NCI-H2107 (cell line): ENCODE results near the gene OR8J1.
"Not testable (repeated sequence)": the region's sequence is repeated elsewhere in the genome, so short reads cannot be mapped to it uniquely, and the experiment has no call there.

ENCODE experiments used
- DNase-seq: peaks from one replicate; lab custom pipeline; 2025; lab: John Stamatoyannopoulos, UW

OR8J1 gene

GRCh38 chr11:56353991-56354390, at the start of gene OR8J1:
Gene OR8J1 (plus strand): TSS chr11:56354291. CDS start chr11:56360247, 5,956 bp downstream.
- DNase-seq: no peak

GRCh38 chr11:56307836-56308235, 46.3 kb upstream of the OR8J1 start:
- DNase-seq: no peak

- DNase-seq: no peak
Observed at GRCh38 chr11:56314844-56315243, 39.2 kb upstream of the OR8J1 start, which contains the start of gene OR8K3. Gene OR8K3 (plus strand): TSS chr11:56315144. CDS start chr11:56318307, 3,163 bp downstream.

- DNase-seq: no peak
Observed at GRCh38 chr11:56331861-56332491, 22.1 kb upstream of the OR8J1 start.

- no peak for DNase-seq
Observed at GRCh38 chr11:56333156-56333555, 20.9 kb upstream of the OR8J1 start.

- DNase-seq: no peak
Observed at GRCh38 chr11:56340289-56340688, 13.8 kb upstream of the OR8J1 start.

GRCh38 chr11:56345739-56346138, 8.4 kb upstream of the OR8J1 start, which contains the start of gene OR8K1:
Gene OR8K1 (plus strand): TSS chr11:56346039. CDS start chr11:56346039, 0 bp downstream.
- DNase-seq: no peak

GRCh38 chr11:56375324-56375723, 21.2 kb downstream of the OR8J1 start, which contains the start of gene OR8U1:
Gene OR8U1 (plus strand): TSS chr11:56375624. CDS start chr11:56375624, 0 bp downstream.
- no peak for DNase-seq

- DNase-seq: no peak
Observed at GRCh38 chr11:56380120-56380519, 26.0 kb downstream of the OR8J1 start.

- no peak for DNase-seq
Observed at GRCh38 chr11:56394381-56394780, 40.3 kb downstream of the OR8J1 start.

GRCh38 chr11:56396047-56396446, 42.0 kb downstream of the OR8J1 start:
- DNase-seq: no peak

- not testable (repeated sequence) for DNase-seq
Observed at GRCh38 chr11:56401858-56402461, 47.9 kb downstream of the OR8J1 start.

GRCh38 chr11:56404393-56404792, 50.3 kb downstream of the OR8J1 start:
- no peak for DNase-seq

GRCh38 chr11:56410801-56411200, 56.7 kb downstream of the OR8J1 start:
- no peak for DNase-seq
